ENCODE measurements around the gene TMX2. TPM values are rescaled to one million over a fixed set of nuclear protein-coding genes. Genes with fewer than 3 reads are reported as not detected.

TMX2 gene
- total and polyA plus RNA-seq, 12 donors, result 45.4 to 105 (median 69.0) TPM

DNA sequence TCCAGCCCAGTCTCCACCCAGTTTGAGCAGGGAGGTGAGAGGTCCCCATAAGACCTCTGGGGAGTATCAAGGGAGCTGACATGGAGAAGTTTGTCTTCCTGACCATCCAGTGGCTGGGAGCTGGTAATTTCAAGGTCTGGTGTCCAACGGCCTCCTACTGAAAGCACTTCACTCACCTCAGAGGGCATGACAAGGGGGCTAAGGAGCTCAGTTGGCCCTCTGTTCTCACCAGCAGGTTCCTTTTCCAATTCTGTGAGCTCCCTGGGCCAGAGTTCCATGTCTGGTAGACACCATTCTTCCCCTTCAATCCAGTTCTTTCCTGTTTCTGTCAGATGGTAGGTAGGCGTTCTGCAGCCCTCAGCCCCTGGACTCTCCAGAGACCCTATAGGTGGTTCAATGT lies 32.0 kb downstream of the TMX2 start:
- DNase-seq (no peak), ATAC-seq (no peak)
- TF ChIP-seq, protein P1, sequence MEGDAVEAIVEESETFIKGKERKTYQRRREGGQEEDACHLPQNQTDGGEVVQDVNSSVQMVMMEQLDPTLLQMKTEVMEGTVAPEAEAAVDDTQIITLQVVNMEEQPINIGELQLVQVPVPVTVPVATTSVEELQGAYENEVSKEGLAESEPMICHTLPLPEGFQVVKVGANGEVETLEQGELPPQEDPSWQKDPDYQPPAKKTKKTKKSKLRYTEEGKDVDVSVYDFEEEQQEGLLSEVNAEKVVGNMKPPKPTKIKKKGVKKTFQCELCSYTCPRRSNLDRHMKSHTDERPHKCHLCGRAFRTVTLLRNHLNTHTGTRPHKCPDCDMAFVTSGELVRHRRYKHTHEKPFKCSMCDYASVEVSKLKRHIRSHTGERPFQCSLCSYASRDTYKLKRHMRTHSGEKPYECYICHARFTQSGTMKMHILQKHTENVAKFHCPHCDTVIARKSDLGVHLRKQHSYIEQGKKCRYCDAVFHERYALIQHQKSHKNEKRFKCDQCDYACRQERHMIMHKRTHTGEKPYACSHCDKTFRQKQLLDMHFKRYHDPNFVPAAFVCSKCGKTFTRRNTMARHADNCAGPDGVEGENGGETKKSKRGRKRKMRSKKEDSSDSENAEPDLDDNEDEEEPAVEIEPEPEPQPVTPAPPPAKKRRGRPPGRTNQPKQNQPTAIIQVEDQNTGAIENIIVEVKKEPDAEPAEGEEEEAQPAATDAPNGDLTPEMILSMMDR (IDR thresholded peaks at IDR 0.05), result no peak
- no peak overlapping the region for H3K4me3 ChIP-seq
- no peaks in the 10 kb centered on the region for H3K9me3 ChIP-seq
- H3K27ac ChIP-seq, result no peak overlapping the region
- no peaks in the 10 kb centered on the region for H3K27me3 ChIP-seq
- WGBS, 2 donors, result 83 to 93% methylated on average over 2 of the region's 2 CpGs
- H3K4me1 ChIP-seq, result peaks cover 2 to 28% (median 22%) of the 10 kb centered on the region in 9 donors
- intact Hi-C loops (cut with DNase I), result loop anchor here in 2 of 10 donors (10.0 kb wide), 2 partner anchors 60 to 770 kb away; no protein-coding TSS in a partner anchor
- peaks cover 0 to 77% (median 21%) of the 10 kb centered on the region in 9 donors for H3K36me3 ChIP-seq

DNA sequence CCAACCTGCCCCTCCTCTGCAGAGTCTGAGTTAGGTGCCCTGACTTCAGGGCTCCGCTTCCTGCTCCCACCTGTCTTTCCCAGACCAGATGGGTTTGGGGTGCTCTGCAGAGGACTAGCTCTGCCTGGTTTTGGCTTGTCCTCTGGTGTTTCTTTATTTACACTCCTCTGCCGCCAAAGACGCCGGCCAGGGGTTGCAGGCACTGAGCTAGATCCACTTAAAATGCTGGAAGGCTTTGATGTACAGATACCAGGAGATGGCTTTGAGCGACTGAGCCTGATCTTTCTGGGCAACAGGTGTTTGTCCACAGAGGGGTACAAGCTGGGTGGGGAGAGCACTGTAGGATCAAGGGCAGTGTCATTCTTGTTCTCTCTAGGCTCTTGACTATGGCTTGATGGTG lies 32.8 kb downstream of the TMX2 start:
- H3K9me3 ChIP-seq, result no peaks in the 10 kb centered on the region
- peaks cover 0 to 75% (median 20%) of the 10 kb centered on the region in 9 donors for H3K36me3 ChIP-seq
- ATAC-seq (no peak), DNase-seq (no peak)
- TF ChIP-seq, protein P1 (IDR thresholded peaks at IDR 0.05), result no peak
- no peak overlapping the region for H3K27ac ChIP-seq
- 51 to 78% methylated on average over 5 of the region's 5 CpGs for WGBS, 2 donors
- H3K4me3 ChIP-seq, result no peak overlapping the region
- intact Hi-C loops (cut with DNase I), result loop anchor here in 2 of 10 donors (10.0 kb wide), 2 partner anchors 60 to 770 kb away; no protein-coding TSS in a partner anchor
- H3K27me3 ChIP-seq, result no peaks in the 10 kb centered on the region
- H3K4me1 ChIP-seq, result peaks cover 2 to 28% (median 22%) of the 10 kb centered on the region in 9 donors

GRCh38 chr11:57746920-57747319 lies 34.5 kb downstream of the TMX2 start:
- peaks cover 2 to 25% (median 19%) of the 10 kb centered on the region in 9 donors for H3K4me1 ChIP-seq
- ATAC-seq, result no peak
- H3K27me3 ChIP-seq, result no peaks in the 10 kb centered on the region
- peaks cover 0 to 73% (median 20%) of the 10 kb centered on the region in 9 donors for H3K36me3 ChIP-seq
- H3K9me3 ChIP-seq, result no peaks in the 10 kb centered on the region
- 70 to 88% methylated on average over 1 of the region's 1 CpG for WGBS, 2 donors
- TF ChIP-seq, protein P1 (IDR thresholded peaks at IDR 0.05), result no peak
- H3K4me3 ChIP-seq, result no peak overlapping the region
- H3K27ac ChIP-seq, result no peak overlapping the region
- no peak for DNase-seq
- intact Hi-C loops (cut with DNase I), result loop anchor here in 2 of 10 donors (10.0 kb wide), 2 partner anchors 58 to 768 kb away; no protein-coding TSS in a partner anchor

DNA sequence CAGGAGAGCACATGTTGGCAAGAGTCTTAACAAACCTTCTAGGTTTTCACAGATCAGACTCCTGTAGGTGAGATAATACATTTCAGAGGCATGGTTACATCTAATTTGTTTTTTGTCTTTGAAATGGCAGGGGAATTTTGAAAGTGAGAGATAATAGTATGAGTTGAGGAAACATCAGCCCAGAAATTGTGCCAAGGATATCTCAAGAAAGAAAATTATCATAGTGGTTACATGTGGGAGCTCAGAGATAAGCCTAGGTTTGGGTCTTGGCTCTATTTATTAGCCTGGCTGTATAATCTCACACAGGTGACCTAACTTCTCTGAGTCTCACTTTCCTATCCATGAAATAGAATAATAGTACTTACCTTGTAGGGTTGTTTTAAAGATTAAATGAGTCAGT lies 38.8 kb downstream of the TMX2 start:
- TF ChIP-seq, protein P1 (IDR thresholded peaks at IDR 0.05), result no peak
- H3K9me3 ChIP-seq, result no peaks in the 10 kb centered on the region
- H3K4me3 ChIP-seq, result no peak overlapping the region
- peak overlapping the region in 3 of 10 donors; percentile 54 to 61 (median 56) for H3K27ac ChIP-seq
- no peak for ATAC-seq
- H3K36me3 ChIP-seq, result peaks cover 0 to 36% (median 0%) of the 10 kb centered on the region in 9 donors
- no peak for DNase-seq
- no peaks in the 10 kb centered on the region for H3K27me3 ChIP-seq
- peaks cover 0 to 10% (median 6%) of the 10 kb centered on the region in 9 donors for H3K4me1 ChIP-seq
- intact Hi-C loops (cut with DNase I), result loop anchor here in 5 of 10 donors (2.0 to 10.0 kb wide), 4 partner anchors 50 to 766 kb away; no protein-coding TSS in a partner anchor

All from heart right ventricle (tissue), 16 donors.